Coronary artery (tissue), 2 donors: ENCODE data around the gene DDX23.

ENCODE experiments used
- DNase-seq: peaks from one replicate; pipeline ENCODE4 v3.0.0-alpha.2; 2017; ENCODE audit warnings: low spot score
- H3K27ac ChIP-seq, 2 donors: fragments of 200-600 bp; sonication (generic); one replicate each; pipeline ENCODE4 v1.5.1; 2016 to 2019
- H3K4me3 ChIP-seq: fragments of 200-600 bp; sonication (generic); 2 replicates; pipeline ENCODE4 v1.5.1; 2016; ENCODE audit warnings: mild to moderate bottlenecking, moderate library complexity
- TF ChIP-seq, protein P1 (sequence below): fragments of 200-600 bp; sonication (generic); IDR thresholded peaks from one replicate; pipeline ENCODE4 v1.5.1; 2019; ENCODE audit warnings: antibody characterized with exemption

The DDX23 gene

DNA sequence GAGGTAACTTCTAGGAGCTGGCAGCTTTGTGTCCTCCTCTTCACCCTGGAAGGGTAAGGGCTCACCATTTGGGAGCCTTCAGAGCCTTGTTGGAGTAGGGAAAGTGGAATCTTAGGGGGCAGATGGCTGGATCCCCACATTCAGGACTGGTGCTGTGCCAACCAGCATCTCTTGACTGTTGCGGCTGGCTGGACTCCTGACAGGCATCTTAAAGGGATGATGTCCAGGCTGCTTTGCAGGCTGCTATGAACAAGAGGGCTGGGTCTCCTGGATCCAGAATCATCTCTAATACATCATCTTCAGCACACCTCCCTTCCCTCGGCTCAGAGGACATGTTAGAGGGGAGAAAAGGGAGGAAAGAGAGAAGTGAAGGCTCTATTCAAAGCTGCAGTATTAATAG lies 29.3 kb downstream of the DDX23 start:
- Histone ChIP-seq H3K27ac (no peak overlapping the region), H3K4me3 (no peak overlapping the region)
- TF ChIP-seq, protein P1, sequence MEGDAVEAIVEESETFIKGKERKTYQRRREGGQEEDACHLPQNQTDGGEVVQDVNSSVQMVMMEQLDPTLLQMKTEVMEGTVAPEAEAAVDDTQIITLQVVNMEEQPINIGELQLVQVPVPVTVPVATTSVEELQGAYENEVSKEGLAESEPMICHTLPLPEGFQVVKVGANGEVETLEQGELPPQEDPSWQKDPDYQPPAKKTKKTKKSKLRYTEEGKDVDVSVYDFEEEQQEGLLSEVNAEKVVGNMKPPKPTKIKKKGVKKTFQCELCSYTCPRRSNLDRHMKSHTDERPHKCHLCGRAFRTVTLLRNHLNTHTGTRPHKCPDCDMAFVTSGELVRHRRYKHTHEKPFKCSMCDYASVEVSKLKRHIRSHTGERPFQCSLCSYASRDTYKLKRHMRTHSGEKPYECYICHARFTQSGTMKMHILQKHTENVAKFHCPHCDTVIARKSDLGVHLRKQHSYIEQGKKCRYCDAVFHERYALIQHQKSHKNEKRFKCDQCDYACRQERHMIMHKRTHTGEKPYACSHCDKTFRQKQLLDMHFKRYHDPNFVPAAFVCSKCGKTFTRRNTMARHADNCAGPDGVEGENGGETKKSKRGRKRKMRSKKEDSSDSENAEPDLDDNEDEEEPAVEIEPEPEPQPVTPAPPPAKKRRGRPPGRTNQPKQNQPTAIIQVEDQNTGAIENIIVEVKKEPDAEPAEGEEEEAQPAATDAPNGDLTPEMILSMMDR, result no peak
- DNase-seq, result no peak

DNA sequence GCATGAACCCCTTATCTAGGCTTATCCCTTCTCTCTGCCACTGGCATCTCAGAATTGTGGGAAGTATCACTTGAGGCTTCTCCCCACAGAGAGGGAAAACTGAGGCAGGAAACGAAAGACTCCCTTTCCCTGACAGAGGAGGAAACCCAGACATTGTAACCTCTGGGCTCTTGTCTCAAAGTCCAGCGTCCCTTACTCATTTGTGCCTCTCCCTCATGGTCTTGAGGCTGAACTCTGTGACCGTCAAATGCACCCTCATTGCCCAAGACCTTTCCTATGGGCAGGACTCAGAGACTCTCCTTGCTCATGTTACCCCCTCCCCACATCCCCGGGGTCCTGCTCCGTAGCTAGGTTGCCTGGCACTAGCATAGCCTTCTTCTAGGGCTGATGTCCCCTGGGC lies 29.8 kb downstream of the DDX23 start:
- TF ChIP-seq, protein P1, result no peak
- Histone ChIP-seq H3K4me3 (no peak overlapping the region), H3K27ac (no peak overlapping the region)
- no peak for DNase-seq

DNA sequence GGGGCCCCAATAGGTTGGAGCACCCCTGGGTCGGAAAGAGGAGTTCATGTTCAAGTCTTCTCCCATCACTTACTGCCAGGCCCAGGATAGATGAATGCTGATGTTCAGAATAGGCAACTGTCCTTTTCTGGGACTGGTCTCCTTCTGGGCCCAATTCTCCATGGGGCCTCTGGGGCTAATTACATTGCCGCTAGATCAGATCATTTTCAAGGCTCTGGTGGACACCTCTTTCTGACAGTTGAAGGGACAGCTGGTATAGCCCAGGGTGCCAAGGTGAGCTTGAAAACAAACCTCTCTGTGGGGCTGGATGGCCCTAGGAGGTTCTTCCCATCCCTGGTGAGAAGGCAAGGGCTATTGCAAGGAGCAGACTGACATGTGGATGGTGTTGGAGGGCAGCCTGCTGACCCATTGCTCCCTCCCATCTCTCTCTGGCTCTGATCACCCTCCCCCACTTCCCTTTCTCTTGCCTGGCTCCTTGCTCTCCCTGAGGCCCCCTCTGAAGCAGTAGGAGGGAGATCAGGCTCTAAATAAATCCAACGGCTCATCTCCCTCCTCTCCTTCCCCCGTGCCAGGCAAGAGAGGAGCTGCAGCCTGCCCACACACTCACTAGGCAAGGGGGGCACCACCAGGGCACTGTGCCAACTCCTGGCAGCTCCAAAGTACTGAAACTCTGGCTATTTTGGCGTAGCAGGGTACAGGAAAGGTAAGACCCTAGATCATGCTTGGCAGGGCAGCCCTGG lies 31.8 kb downstream of the DDX23 start:
- TF ChIP-seq, protein P1, result no peak
- H3K4me3 ChIP-seq, result no peak overlapping the region
- no peak overlapping the region for H3K27ac ChIP-seq
- no peak for DNase-seq

DNA sequence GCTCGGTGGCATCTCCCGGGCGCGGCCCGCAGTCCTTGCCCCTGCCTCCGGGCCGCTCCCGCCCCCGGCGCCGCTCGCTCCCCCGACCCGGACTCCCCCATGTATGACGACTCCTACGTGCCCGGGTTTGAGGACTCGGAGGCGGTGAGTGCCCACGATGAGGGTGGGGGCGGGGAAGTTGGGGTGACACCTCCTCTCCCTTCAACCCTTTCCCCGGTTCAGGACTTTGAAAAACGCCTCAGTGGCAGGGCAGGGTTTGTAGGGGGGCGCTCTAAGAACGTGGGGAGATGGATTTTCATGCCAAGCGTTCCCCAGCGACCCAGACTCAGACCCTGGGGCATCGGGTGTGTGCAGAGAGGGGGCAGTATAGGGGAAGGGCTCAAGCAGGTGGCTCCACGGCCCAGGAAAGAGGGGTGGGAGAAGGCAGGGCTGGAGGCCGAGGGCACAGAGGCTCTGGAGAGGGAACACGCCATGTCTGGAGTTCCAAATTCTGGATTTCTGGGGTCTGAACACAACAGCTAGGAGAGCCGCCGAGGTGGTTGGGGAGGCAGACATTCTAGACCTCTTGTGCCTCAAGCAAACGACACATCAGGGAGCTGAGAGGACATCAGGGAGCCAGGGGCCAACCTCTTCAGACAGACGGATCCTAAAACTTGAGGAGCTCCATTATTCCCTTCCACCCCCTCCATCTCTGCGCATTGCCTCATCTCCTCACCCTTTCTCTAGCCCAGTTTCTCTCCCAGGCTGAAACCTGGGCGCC lies 33.0 kb downstream of the DDX23 start:
- Histone ChIP-seq H3K4me3 (peak overlapping the region; percentile 83), H3K27ac (peak overlapping the region; percentile 32 to 57)
- TF ChIP-seq, protein P1, result no peak
- DNase-seq, result no peak

DNA sequence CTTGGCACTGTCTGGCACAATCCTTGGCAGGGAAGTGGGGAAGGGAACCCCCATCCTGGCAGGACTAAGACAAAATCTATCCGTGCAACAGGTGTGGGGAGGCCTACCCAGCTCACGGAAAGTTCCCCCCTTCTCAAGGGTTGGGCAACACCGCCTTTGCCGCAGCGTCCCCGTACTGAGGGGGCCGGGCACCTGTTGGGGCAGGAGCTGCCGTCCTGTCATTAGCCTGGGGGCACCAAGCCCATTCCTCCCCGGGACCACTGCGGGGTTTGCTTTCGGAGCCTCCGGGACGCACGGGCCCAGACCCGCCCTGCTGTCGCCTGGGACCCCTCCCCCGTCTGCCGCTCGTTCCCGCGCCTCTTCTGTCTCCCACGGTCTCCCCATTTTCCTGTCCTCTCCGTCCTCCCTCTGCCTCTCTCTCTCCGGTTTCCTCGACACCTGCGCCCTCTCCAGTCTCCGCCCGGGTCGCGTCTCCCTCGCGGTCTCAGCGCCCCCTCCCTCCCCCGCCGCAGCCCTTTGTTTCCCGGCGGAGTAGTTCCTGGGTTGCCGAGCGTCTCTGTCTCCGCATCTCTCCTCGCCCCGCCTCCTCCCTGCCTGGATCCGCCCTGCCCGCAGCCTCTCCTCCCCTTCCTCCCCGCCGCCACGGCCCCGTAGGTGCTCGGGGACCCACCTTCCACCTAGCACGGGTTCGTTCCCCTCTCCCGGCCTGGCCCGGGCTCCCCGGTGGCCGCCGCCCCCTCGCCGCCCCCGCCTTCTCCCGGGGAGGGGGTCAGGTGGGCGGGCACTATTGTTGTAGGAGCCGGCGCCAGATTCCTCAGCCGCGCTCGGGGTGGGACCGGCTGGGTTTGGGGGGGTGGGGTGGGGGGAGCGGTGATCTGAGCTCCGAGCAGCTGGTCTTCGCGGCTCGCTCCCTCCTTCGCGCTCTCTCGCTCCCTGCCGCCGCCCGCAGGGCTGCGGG lies 33.8 kb downstream of the DDX23 start, which contains the start of gene CACNB3:
TSS of gene CACNB3 (plus strand) at position 624 of the 958 bp plus-strand sequence. CDS start 434 bp downstream, outside the sequence.
- peak; percentile 84 for DNase-seq
- Histone ChIP-seq H3K4me3 (peak within 1 kb of the TSS; percentile 83), H3K27ac (peak within 1 kb of the TSS; percentile 32 to 57)
- TF ChIP-seq, protein P1, result no peak

DNA sequence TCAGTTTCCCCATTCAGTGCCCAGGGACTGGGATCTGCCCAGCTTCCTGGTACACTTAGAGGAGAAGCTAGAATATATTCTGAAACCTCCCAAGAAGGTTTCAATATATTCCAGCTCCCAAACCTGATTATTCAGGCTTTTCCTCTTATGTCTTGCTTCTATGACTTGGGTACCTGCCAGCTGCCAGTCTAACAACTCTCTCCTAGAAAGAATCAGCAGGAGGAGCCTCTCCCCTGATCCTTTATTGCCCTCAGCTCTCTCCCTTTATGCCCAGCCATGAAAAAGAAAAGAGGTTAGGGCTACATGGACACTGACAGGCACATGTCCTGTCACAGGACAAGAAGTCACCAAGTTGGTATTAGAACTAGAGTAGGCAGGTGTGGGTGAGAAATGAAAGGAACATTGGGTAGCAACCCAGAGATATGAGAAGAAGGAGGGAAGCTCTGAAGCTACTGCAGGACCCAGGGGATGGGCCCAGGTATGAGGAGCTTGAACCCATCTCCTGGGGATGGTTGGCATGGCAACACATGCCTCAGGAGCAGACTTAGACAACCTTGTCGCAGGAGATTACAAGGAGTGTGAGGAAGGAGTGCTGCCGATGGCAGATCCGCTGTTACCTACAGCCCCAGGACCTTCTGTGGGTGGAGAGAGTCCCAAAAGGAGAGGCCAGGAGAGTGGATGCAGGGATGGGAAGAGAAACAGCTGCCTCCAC lies 35.7 kb downstream of the DDX23 start:
- no peak for DNase-seq
- TF ChIP-seq, protein P1, result no peak
- peak overlapping the region; percentile 84 for H3K4me3 ChIP-seq
- peak overlapping the region in 1 of 2 donors; percentile 92 for H3K27ac ChIP-seq
